DND-41 (cell line): Measurements from ENCODE around the gene RTN4RL2.
A peak's percentile ranks its signal among the peaks of the same experiment; 100 is the strongest.

Experiments used
- EZH2 ChIP-seq: IDR thresholded peaks from 3 replicates; pipeline ENCODE4 v1.6.1; 2012; ENCODE audit warnings: borderline replicate concordance, low read depth, mild to moderate bottlenecking, moderate library complexity, low read length, inconsistent platforms; ENCODE audit not compliant: severe bottlenecking
- TF ChIP-seq, protein P1 (sequence below): IDR thresholded peaks from 2 replicates; pipeline ENCODE4 v1.5.1; 2012; ENCODE audit warnings: borderline replicate concordance, low read length, moderate library complexity, mild to moderate bottlenecking; ENCODE audit not compliant: poor library complexity, severe bottlenecking; ENCODE audit errors: extremely low read depth

DNA sequence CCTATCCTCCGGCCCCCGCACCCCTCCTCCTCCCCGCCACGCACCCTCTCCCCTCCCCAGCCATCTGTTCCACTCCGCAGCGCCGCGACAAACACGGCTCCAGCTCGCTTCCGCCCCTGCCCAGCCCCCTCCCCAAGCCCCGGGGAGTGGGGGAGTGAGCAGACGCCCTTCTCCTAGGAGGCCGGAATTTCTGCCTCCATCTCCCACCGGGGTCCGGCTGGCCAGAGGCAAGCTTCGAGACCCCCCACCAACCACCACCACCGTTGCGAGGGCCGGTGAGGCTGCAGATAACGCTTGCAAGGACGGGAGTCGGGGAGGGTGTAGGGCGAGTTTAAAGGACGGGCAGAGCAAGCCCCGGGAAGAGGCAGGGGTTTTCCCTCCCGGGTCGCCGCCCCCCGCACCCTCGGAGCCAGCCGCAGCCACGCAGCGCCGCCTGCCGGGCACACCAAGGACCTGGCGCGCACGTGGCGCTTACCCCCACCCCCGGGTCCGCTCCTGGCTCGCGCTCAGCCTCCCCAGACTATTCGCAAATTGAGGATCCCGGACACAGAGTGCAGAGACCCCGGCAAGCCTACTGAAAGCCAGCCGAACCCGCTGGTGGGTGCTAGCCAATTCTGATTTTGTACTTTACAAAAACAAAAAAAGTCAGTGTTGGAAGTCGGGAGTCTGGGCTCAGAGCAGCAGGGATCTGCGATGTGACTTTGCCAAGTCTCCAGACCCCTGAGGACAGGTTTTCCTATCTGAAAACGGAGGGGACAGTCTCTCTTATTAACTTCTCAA is 22.6 kb downstream of the RTN4RL2 start:
- TF ChIP-seq, protein P1, sequence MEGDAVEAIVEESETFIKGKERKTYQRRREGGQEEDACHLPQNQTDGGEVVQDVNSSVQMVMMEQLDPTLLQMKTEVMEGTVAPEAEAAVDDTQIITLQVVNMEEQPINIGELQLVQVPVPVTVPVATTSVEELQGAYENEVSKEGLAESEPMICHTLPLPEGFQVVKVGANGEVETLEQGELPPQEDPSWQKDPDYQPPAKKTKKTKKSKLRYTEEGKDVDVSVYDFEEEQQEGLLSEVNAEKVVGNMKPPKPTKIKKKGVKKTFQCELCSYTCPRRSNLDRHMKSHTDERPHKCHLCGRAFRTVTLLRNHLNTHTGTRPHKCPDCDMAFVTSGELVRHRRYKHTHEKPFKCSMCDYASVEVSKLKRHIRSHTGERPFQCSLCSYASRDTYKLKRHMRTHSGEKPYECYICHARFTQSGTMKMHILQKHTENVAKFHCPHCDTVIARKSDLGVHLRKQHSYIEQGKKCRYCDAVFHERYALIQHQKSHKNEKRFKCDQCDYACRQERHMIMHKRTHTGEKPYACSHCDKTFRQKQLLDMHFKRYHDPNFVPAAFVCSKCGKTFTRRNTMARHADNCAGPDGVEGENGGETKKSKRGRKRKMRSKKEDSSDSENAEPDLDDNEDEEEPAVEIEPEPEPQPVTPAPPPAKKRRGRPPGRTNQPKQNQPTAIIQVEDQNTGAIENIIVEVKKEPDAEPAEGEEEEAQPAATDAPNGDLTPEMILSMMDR, result peak; percentile 79
- peak; percentile 19 for TF ChIP-seq EZH2
